GM18505 (cell line): ENCODE results near the gene LPCAT1.
"Not testable (repeated sequence)": the region's sequence is repeated elsewhere in the genome, so short reads cannot be mapped to it uniquely, and the experiment has no call there.

ENCODE experiments used
- ATAC-seq: cut with Tn5 transposase; IDR thresholded peaks from one replicate; pipeline ENCODE4 v1.9.1; 2021; ENCODE audit not compliant: unreplicated experiment
- POLR2A ChIP-seq: IDR thresholded peaks from 4 replicates; pipeline ENCODE4 v1.6.1; 2011; ENCODE audit warnings: borderline replicate concordance; ENCODE audit not compliant: insufficient read depth, insufficient read length; ENCODE audit errors: extremely low read depth

The LPCAT1 gene

DNA sequence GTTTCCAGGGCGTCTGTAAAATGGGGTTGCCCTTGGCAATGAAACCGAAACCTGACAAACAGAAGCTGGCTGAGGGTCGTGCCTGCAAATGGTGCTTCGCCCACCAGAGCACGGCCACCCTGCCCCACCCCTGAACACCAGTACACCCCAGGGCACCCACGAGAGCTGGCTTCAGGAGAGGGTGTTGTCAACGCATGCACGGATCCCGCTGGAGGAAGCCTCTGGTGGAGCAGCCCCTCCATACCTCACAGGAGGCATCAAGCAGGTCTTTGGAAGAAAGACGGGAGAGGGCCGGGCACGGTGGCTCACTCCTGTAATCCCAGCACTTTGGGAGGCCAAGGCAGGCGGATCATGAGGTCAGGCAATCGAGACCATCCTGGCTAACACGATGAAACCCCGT lies 87.1 kb downstream of the LPCAT1 start:
- TF ChIP-seq POLR2A, result no peak
- no peak for ATAC-seq

DNA sequence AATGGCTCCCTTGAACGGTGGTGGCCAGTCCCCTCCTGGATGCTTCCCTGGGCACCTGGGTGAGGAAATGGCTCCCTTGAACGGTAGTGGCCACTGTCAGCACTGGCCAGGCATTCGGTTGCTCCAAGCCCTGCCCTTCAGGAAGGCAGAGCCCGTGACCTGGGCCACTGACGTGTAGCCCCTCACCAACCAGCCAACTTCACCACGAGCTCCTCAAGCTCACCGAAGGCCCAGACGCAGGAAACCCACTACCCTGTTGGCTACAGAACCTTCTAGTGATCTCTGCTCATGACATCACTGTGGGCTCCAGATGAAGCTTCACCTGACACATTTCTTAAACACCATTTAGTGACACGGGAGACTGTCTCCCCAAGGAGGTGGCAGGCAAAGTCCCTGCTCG lies 87.7 kb downstream of the LPCAT1 start:
- TF ChIP-seq POLR2A, result no peak
- no peak for ATAC-seq

DNA sequence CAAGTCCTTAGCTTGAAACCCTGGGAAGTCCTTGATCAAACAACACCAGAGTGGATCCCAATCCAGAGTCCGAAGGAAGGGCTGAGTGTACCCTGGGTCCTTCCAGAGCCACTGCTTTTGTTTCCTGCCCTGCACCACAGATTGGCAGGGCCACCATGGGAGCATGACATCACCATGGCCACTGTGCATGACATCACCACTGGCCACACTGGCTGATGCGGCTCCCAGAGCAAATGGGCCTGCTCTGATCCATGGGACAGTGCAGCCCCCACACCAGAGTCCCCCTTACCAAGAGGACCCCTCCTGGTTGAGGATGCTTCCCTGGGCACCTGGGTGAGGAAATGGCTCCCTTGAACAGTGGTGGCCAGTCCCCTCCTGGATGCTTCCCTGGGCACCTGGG lies 88.4 kb downstream of the LPCAT1 start:
- no peak for TF ChIP-seq POLR2A
- no peak for ATAC-seq

DNA sequence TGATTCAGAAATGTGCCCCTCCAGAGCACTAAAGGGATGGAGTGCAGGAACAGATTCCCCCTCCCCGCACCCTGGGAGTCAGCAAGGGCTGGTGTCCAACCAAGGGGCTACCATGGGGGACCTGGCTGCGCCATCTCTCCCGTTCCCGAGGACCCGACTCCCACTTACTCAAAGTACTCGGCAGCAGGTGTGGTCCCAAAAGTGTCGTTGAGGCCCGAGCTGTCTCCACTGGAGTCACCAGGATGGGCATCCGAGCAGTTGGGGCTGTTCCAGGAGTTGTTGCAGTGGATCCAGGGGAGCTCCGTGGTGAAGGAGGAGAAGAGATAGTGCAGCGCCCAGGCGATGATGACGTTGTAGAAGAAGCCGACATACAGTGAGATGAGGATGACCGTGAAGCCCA lies 91.5 kb downstream of the LPCAT1 start:
- TF ChIP-seq POLR2A, result no peak
- ATAC-seq, result no peak

DNA sequence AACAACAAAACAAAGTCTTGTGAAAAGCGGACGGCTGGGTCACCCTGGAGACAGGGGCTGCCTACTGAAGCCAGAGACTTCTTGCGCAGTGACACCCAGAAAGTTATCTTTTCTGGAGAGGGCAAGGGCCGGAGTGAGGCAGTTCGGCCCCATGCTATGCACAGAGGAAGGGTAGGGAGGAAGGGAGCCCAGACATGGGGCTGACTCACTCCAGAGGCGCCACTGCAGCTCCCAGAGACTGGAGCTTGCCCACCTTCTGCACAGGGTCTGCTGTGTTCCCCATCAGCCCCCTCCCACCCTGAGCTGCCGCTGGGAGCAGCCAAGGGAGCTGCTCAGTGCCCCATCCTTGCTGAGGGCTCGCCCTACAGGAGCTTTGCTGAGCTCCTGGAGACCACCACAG lies 91.9 kb downstream of the LPCAT1 start:
- ATAC-seq, result no peak
- TF ChIP-seq POLR2A, result no peak

DNA sequence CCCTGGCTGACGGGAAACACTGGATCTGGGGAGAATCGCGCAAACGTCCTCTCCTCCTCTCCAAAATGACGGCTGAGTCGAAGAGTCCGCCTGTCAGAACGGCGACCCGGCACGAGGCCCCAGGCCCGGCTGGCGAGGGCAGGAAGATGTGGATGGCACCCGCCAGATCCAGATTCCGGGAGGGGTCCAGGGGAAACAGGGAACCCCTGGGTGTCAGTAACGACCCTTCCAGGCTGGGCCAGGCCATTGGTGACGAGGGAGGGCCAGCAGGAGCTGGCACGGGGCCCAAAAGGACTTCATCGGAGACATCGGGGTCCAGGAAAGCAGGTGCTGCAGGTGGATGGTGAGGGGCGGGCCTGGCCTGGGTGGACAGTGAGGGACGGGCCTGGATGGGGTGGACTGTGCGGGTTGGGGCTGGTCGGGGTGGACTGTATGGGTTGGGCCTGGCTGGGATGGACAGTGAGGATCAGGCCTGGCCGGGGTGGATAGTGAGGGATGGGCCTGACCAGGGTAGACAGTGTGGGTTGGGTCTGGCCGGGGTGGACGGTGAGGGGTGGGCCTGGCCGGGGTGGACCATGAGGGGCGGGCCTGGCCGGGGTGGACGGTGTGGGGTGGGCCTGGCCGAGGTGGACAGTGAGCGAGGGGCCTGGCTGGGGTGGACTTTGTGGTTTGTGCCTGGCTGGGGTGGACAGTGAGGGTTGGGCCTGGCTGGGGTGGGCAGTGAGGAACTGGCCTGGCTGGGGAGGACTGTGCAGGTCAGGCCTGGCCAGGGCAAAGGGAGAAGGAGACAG lies 92.5 kb downstream of the LPCAT1 start:
- ATAC-seq, result no peak
- no peak for TF ChIP-seq POLR2A

DNA sequence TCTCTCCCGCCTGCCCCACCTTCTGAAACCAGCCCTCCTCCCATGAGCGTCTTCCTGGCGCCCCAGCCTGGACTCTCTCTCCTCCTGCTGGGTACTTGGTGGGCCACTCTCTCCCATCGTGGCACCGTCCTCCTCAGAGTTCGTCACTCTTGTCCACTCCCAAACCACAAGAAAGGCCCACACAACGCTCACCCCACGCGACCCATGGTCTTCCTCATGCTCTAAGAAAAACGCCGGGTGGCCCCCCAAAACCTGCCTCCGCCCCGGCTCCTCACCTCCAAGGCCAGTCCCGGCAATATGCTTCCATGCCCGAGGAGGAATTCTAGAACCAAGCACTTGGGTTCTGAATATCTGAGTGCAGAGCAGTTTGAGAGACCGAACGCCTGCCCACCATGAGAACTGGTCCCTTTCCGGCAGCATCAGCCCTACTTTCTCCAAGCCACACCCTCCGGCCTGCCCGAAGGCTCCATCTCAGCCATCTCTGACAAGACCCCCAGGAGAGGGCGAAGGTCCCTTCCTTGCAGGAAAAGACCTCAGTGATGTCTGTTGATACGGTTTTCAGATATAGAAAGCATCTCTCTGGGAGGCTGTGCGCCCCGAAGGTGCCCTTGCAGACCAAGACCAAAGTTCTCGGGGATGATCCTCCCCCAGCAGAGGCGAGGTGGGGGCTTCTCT lies 93.5 kb downstream of the LPCAT1 start:
- no peak for ATAC-seq
- TF ChIP-seq POLR2A, result no peak

DNA sequence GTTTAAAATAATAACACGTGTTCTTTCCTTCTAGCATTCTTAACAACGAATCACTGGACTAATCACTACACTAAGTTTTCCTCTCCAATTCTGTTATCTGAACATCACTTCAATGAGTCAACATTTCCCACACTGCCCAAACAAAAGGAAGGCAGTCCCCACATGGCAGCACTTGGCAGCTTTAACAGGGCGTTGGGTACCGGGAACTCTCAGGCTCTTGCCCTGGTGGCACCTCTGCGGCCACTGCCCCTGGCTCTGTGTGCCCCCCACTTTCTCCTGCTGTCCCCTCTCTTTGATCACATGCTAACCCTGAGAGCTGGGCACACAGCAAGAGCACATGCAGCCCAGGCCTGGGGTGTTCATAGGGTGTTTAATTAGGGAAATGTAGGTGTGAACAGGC lies 94.3 kb downstream of the LPCAT1 start:
- TF ChIP-seq POLR2A, result no peak
- no peak for ATAC-seq

DNA sequence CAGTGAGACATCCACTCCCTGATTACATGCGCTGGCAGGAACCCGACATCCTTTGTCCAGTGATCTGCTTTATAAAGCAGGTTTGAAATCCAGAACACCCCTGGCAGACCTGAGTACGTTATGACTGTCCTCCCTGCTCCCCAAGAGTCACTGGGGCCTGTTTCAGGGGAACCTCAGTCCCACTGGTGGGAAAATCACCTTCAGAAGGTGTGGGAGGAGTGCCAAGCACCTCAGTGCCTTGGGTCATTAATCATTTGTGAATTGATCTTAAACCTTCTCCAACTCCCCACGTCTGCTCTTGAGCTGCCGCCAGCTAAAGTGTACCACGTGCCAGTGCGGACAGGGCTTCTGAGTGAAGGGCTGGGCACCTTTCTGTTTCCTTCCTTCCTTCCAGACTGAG lies 94.7 kb downstream of the LPCAT1 start:
- ATAC-seq, result no peak
- no peak for TF ChIP-seq POLR2A

DNA sequence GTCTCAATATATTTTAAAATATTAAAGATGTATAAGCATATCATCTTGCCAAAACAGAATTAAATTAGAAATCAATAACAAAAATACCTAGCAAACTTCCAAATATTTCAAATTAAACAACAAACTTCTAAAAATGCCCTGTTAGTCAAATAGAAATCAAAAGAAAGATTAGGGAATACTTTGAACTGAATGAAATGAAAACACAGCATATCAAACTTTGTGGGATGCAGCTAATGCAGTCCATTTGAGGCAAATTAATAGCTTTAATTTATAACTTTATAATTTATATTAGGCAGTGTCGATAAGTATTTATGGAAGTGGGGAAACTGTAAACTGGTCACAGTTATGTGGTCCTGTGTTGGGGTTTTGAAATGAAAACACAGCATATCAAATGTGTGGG lies 95.7 kb downstream of the LPCAT1 start:
- no peak for TF ChIP-seq POLR2A

DNA sequence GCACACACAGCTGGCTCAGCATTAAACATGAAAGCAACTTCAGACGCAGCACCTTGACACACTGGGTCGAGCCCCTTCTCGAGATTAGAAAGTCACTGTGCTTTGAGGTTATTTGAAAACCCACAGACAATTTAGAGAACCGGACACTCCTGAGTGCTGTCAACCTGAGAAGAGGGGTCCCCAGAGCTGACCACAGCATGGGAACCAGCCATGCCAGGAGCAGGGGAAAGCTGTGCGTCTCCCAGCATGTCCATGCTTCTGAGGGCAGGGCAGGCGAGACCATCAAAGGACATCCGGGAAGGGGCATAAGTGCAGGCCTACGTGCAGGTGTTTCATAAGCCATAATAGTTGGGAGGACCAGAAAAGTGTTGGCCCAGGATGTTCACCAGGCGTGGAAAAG lies 99.0 kb downstream of the LPCAT1 start:
- no peak for TF ChIP-seq POLR2A
- ATAC-seq, result no peak

More for the DNA sequence above, 95.7 kb downstream of the LPCAT1 start:
- ATAC-seq, result no peak

DNA sequence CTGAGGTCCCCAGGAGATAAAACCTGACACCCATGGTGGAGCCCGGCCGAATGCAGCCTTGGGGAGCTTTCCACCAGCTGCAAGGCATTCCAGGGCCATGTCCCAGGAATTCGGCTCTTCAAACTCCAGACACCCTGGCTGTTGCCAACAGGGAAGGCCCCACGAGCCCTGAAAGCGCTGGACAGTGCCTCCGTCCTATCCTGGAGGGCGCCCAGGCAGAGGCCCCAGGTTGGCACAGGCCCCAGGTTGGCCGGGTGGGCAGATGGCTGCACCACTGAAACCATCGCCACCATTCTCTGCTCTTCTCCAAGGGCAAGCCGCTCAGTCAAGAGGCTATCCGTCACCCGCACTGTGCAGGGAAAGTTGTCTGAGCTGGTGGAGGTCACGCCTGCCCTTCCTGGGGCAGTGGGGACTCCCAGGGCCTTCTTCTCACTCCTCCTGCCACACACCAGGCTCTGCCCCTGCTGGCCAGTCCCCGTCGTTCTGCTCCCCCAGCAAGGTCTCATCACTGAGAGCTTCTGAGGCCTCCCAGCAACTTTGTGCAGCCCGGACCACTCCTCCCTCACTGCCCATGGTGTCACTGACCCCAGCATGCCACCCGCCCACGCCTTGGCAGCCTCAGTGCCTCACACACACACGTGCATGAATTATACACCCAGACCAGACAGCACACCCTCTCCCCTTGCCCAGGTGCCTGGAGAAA lies 99.7 kb downstream of the LPCAT1 start:
- no peak for ATAC-seq
- TF ChIP-seq POLR2A, result no peak

DNA sequence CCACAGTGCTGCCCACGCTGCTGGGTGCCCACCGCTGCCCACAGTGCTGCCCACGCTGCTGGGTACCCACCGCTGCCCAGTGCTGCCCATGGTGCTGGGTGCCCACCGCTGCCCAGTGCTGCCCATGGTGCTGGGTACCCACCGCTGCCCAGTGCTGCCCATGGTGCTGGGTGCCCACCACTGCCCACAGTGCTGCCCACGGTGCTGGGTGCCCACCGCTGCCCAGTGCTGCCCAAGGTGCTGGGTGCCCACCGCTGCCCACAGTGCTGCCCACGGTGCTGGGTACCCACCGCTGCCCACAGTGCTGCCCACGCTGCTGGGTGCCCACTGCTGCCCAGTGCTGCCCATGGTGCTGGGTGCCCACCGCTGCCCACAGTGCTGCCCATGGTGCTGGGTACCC lies 101.2 kb downstream of the LPCAT1 start:
- not testable (repeated sequence) for ATAC-seq

DNA sequence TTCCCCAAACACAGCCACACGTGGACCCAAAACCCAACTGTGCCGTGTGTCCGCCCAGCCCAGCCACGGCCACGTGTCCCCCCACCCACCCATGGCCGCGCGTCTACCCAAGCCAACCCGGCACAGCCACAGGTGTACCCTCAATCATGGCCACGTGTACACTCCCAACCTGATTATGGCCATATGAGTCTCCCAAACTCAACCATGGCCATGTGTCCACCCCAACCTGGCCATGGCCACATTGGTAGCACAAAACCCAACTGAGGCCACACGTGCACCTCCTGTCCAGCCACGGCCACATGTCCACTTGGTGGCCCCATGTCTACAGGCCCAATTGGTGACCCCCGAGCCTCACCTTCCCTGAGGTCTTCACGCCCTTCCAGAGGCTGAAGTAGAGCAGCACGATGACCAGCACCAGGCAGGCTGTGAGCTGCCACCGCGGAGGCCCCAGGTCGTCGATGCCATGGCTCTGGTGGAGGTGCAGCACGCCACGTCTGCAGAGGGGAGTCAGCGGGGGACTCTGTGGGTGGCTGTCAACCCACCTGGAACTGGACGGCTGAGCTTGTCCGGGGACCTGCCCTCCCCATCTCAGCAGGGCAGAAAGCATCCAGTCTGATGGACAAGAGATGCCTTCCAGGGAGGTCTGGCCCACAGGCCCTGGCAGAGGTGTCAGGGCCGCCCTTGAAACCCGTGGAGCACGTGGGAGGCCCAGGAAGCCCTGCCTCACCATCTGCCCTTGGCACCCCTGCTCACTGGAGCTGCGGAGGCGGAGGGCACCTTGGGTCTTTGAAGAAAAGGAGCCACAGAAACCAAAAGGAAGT lies 102.0 kb downstream of the LPCAT1 start:
- no peak for TF ChIP-seq POLR2A
- no peak for ATAC-seq
